ENCODE data around the gene DYNC1H1.

Gene DYNC1H1

GRCh38 chr14:101964297-101965180, at the start of gene DYNC1H1:
Gene DYNC1H1, plus strand, starts transcription at chr14:101964573. Its CDS starts 119 bp downstream, at chr14:101964692.
- Histone ChIP-seq H3K4me3 (ENCODE audit: low read depth, low read length) (peak within 1 kb of the TSS; percentile 98), H3K27me3 (ENCODE audit: control insufficient read depth, insufficient read depth, low read length) (peaks cover 17% of the 10 kb centered on the region), H3K27ac (ENCODE audit: low read depth, low read length) (peak within 1 kb of the TSS; percentile 81), H3K9ac (ENCODE audit: low read depth, low read length) (peak within 1 kb of the TSS; percentile 82), H3K36me3 (ENCODE audit: control insufficient read depth, insufficient read depth, low read length) (peaks cover 7% of the 10 kb centered on the region), H3K9me3 (ENCODE audit: control insufficient read depth, insufficient read depth, low read length) (no peaks in the 10 kb centered on the region), H3K4me1 (ENCODE audit: control insufficient read depth, insufficient read depth, low read length) (peaks cover 10% of the 10 kb centered on the region; the same call in 1 of the 2 replicates)

DNA sequence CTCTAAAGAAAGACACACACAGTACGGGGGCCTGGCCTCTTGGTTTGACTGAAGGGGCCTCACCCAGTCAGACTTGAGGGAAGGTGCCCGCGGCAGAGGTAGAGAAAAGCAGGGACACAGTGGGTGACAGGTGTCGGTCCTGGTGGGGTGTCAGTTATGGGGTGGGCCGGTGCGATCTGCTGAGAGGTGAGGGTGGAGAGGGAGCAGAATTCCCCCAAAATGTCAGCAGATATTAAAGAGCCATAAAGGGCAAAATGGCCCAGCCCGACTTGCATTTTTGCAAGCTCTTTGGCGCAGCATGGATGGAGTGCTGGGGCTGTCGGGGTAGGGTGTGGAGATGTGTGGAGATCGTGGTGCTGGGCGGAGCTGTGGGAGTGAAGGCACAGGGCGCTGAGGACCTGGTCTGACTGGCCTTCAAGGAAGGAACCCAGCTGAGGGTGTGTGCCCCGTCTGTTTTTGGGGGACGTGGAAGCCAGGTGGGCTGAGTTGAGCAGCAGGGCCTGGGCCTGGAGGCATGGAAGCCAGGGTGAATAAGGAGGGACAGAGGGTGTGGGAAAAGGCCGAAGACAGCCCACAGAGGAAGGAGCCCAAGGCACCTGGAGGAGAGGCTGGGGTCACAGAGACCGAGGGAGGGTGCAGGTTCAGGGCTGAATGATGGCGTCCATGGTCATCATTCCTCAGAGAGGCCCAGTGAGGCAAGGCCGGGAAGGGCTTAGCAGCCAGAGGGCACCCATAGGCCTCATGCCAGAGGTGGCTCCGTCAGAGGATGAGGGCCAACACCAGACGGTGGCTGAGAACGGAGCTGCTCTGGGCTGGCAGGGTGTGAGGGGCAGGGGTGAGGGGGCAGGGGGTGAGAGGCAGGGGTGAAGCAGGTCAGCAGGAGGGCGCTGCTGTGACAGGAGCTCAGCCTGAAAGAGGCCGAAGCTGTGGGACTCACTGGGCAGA, 48.2 kb upstream of the DYNC1H1 start:
- Histone ChIP-seq H3K4me1 (ENCODE audit: control insufficient read depth, insufficient read depth, low read length) (peaks cover 21% of the 10 kb centered on the region), H3K9ac (ENCODE audit: low read depth, low read length) (no peak overlapping the region)

GRCh38 chr14:101916816-101917412, 47.5 kb upstream of the DYNC1H1 start:
- Histone ChIP-seq H3K9ac (ENCODE audit: low read depth, low read length) (no peak overlapping the region), H3K4me1 (ENCODE audit: control insufficient read depth, insufficient read depth, low read length) (peaks cover 21% of the 10 kb centered on the region), H3K36me3 (ENCODE audit: control insufficient read depth, insufficient read depth, low read length) (peaks cover 12% of the 10 kb centered on the region; the same call in 1 of the 2 replicates), H3K4me3 (ENCODE audit: low read depth, low read length) (no peak overlapping the region), H3K27ac (ENCODE audit: low read depth, low read length) (no peak overlapping the region), H3K27me3 (ENCODE audit: control insufficient read depth, insufficient read depth, low read length) (no peaks in the 10 kb centered on the region), H3K9me3 (ENCODE audit: control insufficient read depth, insufficient read depth, low read length) (no peaks in the 10 kb centered on the region)

More for the DNA sequence above, 48.2 kb upstream of the DYNC1H1 start:
- H3K27ac ChIP-seq (ENCODE audit: low read depth, low read length), result no peak overlapping the region
- no peaks in the 10 kb centered on the region for H3K27me3 ChIP-seq (ENCODE audit: control insufficient read depth, insufficient read depth, low read length)
- no peak overlapping the region for H3K4me3 ChIP-seq (ENCODE audit: low read depth, low read length)
- no peaks in the 10 kb centered on the region for H3K9me3 ChIP-seq (ENCODE audit: control insufficient read depth, insufficient read depth, low read length)
- H3K36me3 ChIP-seq (ENCODE audit: control insufficient read depth, insufficient read depth, low read length), result peaks cover 12% of the 10 kb centered on the region; the same call in 1 of the 2 replicates

DNA sequence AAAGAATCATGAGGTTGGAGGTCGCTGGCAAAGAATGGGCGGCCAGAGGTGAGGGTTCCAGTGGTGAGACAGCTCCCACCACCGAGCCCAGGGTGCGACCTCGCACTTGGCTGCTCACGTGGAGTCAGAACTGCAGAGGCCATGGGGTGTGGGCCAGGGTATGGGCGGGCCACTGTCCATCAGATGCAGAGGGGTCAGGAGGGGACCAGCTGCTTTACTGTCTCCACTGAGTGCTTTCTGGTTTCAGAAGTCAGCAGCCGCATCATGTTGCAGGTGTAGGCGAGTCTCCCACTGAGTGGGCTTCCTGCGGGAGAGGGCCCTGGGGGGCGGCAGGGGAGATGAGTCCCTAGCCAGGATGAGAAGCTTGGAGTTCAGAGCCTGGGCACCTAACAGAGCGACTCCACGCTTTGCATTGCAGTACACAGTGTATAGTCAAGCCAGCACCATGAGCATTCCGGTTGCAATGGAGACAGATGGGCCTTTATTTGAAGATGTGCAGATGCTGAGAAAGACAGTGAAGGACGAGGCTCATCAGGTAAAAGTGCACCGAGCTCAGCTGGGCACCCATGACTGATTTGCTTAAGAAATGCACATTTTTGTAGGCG, 46.9 kb upstream of the DYNC1H1 start:
- no peaks in the 10 kb centered on the region for H3K9me3 ChIP-seq (ENCODE audit: control insufficient read depth, insufficient read depth, low read length)
- H3K4me3 ChIP-seq (ENCODE audit: low read depth, low read length), result peak overlapping the region; percentile 24
- no peak overlapping the region for H3K9ac ChIP-seq (ENCODE audit: low read depth, low read length)
- H3K36me3 ChIP-seq (ENCODE audit: control insufficient read depth, insufficient read depth, low read length), result peaks cover 9% of the 10 kb centered on the region; the same call in 1 of the 2 replicates
- no peaks in the 10 kb centered on the region for H3K27me3 ChIP-seq (ENCODE audit: control insufficient read depth, insufficient read depth, low read length)
- peak overlapping the region; percentile 65 for H3K27ac ChIP-seq (ENCODE audit: low read depth, low read length)
- H3K4me1 ChIP-seq (ENCODE audit: control insufficient read depth, insufficient read depth, low read length), result peaks cover 21% of the 10 kb centered on the region

DNA sequence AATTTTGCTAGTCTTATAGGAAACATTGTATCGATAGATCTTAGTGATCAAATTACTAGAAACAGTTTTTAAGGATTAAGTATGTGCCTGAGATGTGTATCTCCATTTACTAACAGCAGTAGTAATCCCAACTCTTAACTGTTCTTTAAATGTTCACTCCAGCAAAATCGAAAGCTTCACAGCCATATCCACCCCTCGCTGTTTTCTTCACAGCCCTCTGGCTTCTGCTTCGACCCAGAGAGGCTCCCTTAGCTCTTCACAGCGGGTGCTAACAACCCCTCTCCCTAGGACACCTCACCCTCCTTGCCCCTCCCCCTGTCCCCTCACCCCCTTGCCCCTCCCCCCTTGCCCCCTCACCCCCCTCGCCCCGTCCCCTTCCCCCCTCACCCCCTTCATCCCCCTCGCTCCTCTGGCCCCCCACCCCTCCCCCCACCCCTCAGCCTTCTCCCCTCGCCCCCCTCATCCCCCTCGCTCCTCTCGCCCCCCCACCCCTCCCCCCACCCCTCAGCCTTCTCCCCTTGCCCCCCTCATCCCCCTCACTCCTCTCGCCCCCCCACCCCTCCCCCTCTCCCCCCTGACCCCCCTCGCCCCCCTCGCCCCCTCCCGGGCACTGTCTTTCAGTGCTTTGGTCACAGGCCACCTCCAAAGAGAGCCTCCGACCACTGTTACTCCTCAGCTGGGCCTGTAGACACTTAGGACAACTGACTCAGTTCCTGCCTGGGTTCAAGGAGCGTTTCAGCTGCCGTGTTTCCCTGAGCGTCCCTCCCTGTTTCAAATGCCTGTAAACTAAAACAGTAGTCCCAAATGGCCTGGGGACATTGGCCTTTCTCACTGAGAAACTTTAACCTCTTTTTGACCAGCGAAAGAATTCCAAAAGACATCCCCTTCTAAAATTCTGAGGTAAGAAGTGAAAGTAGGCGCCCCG, 46.0 kb upstream of the DYNC1H1 start:
- H3K9me3 ChIP-seq (ENCODE audit: control insufficient read depth, insufficient read depth, low read length), result no peaks in the 10 kb centered on the region
- H3K27me3 ChIP-seq (ENCODE audit: control insufficient read depth, insufficient read depth, low read length), result no peaks in the 10 kb centered on the region
- H3K9ac ChIP-seq (ENCODE audit: low read depth, low read length), result no peak overlapping the region
- peaks cover 21% of the 10 kb centered on the region for H3K4me1 ChIP-seq (ENCODE audit: control insufficient read depth, insufficient read depth, low read length)
- peak overlapping the region; percentile 24 for H3K4me3 ChIP-seq (ENCODE audit: low read depth, low read length)
- 0 out of 2 replicates have a peak, but pooled peaks cover 8% of the 10 kb centered on the region for H3K36me3 ChIP-seq (ENCODE audit: control insufficient read depth, insufficient read depth, low read length)
- peak overlapping the region; percentile 65 for H3K27ac ChIP-seq (ENCODE audit: low read depth, low read length)

DNA sequence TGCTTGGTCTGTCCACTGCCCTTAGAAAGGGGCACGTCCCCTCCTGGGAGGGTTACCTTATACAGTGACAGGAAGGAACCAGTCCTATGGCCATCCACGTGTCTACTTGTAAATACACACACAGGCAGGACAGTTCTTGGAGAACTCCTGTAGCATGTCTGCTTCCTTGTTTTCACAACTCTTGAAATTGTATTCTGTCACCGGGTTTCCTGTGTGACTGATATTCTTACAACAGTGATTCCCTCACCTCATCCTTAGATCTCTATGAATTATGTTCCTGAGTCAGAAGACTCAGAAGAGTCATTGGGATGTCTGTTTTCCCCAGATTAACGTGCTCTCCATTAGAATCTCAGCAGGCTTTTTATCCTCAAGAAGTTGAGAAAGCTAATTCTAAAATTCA, 44.1 kb upstream of the DYNC1H1 start:
- H3K27ac ChIP-seq (ENCODE audit: low read depth, low read length), result no peak overlapping the region
- peaks cover 21% of the 10 kb centered on the region for H3K4me1 ChIP-seq (ENCODE audit: control insufficient read depth, insufficient read depth, low read length)
- H3K27me3 ChIP-seq (ENCODE audit: control insufficient read depth, insufficient read depth, low read length), result no peaks in the 10 kb centered on the region
- no peaks in the 10 kb centered on the region for H3K9me3 ChIP-seq (ENCODE audit: control insufficient read depth, insufficient read depth, low read length)
- no peak overlapping the region for H3K4me3 ChIP-seq (ENCODE audit: low read depth, low read length)
- peaks cover 4% of the 10 kb centered on the region; the same call in 1 of the 2 replicates for H3K36me3 ChIP-seq (ENCODE audit: control insufficient read depth, insufficient read depth, low read length)
- H3K9ac ChIP-seq (ENCODE audit: low read depth, low read length), result no peak overlapping the region

DNA sequence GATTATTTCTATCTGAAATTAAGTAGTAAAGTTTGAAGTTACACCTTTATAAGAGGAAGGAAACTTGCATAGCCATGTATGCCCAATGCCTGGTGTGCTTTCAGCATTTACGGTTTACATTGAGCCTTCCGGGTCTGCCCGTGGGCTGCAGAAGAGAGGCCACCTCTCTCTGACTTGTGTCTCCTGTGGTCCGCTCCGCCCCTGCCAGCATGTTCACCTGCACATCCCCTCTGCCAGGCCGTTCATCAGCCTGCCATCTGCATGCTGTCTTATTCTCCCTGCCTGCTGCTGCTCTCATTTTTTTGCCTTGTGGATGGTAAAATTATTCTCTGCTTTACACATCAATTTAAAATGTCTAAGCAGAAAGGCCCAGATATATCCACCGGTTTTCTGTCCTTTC, 41.5 kb upstream of the DYNC1H1 start:
- H3K4me3 ChIP-seq (ENCODE audit: low read depth, low read length), result no peak overlapping the region
- no peaks in the 10 kb centered on the region for H3K27me3 ChIP-seq (ENCODE audit: control insufficient read depth, insufficient read depth, low read length)
- H3K9ac ChIP-seq (ENCODE audit: low read depth, low read length), result no peak overlapping the region
- H3K4me1 ChIP-seq (ENCODE audit: control insufficient read depth, insufficient read depth, low read length), result peaks cover 9% of the 10 kb centered on the region
- no peak overlapping the region for H3K27ac ChIP-seq (ENCODE audit: low read depth, low read length)
- H3K36me3 ChIP-seq (ENCODE audit: control insufficient read depth, insufficient read depth, low read length), result peaks cover 8% of the 10 kb centered on the region; the same call in 1 of the 2 replicates
- no peaks in the 10 kb centered on the region for H3K9me3 ChIP-seq (ENCODE audit: control insufficient read depth, insufficient read depth, low read length)

GRCh38 chr14:101925152-101925551, 39.2 kb upstream of the DYNC1H1 start:
- Histone ChIP-seq H3K27ac (ENCODE audit: low read depth, low read length) (no peak overlapping the region), H3K4me1 (ENCODE audit: control insufficient read depth, insufficient read depth, low read length) (no peaks in the 10 kb centered on the region; the same call in 1 of the 2 replicates), H3K27me3 (ENCODE audit: control insufficient read depth, insufficient read depth, low read length) (no peaks in the 10 kb centered on the region), H3K9me3 (ENCODE audit: control insufficient read depth, insufficient read depth, low read length) (no peaks in the 10 kb centered on the region), H3K9ac (ENCODE audit: low read depth, low read length) (no peak overlapping the region), H3K4me3 (ENCODE audit: low read depth, low read length) (no peak overlapping the region), H3K36me3 (ENCODE audit: control insufficient read depth, insufficient read depth, low read length) (peaks cover 8% of the 10 kb centered on the region; the same call in 1 of the 2 replicates)

DNA sequence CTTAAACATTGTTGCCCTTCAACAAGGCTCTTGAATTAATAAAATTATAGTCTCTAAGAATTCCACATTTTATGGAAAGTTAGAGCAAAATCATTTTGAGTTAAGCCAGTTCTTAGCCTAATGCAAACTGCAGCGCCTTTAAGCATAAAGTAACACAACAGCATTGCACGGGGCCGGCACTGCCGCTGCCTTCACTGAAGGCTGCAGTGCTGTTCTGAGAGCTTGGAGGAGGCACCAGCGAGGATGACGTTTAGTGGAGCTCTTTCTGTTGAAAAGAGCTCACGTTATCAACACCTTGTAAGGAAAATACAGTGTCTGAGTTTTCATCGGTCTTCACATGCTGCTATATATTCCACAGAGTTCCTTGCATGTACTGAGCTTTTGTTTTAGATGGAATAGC, 38.3 kb upstream of the DYNC1H1 start:
- no peak overlapping the region for H3K27ac ChIP-seq (ENCODE audit: low read depth, low read length)
- no peaks in the 10 kb centered on the region; the same call in 1 of the 2 replicates for H3K4me1 ChIP-seq (ENCODE audit: control insufficient read depth, insufficient read depth, low read length)
- H3K36me3 ChIP-seq (ENCODE audit: control insufficient read depth, insufficient read depth, low read length), result peaks cover 8% of the 10 kb centered on the region; the same call in 1 of the 2 replicates
- H3K9ac ChIP-seq (ENCODE audit: low read depth, low read length), result no peak overlapping the region
- H3K4me3 ChIP-seq (ENCODE audit: low read depth, low read length), result no peak overlapping the region
- H3K27me3 ChIP-seq (ENCODE audit: control insufficient read depth, insufficient read depth, low read length), result no peaks in the 10 kb centered on the region
- H3K9me3 ChIP-seq (ENCODE audit: control insufficient read depth, insufficient read depth, low read length), result no peaks in the 10 kb centered on the region

Measured in HUES48 (cell line).